ENCODE results near the gene NBAS.
"Not testable (repeated sequence)": the region's sequence is repeated elsewhere in the genome, so short reads cannot be mapped to it uniquely, and the experiment has no call there.

The NBAS gene

GRCh38 chr2:15355386-15355785, 205.7 kb downstream of the NBAS start:
- DNase-seq = no peak

GRCh38 chr2:15354596-15355366, 206.4 kb downstream of the NBAS start:
- no peak for DNase-seq

DNA sequence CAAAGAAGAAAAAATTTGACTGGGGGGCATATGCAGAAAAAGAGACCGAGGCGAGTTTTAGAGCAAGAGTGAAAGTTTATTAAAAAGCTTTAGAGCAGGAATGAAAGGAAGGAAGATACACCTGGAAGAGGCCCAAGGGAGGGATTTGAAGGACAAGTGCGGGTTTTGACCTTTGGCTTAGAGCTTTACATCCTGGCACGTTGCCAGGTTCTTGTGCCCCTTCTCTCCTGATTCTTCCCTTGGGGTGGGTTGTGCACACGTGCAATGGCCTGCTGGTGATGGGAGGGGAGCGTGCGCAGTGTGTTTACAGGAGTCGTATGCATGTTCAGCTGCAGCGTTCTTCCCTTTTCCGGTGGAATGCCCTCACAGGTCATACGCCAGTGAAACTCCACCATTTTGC, 208.8 kb downstream of the NBAS start:
- no peak for DNase-seq

- no peak for DNase-seq
Measured at GRCh38 chr2:15348636-15349035, 212.5 kb downstream of the NBAS start.

DNA sequence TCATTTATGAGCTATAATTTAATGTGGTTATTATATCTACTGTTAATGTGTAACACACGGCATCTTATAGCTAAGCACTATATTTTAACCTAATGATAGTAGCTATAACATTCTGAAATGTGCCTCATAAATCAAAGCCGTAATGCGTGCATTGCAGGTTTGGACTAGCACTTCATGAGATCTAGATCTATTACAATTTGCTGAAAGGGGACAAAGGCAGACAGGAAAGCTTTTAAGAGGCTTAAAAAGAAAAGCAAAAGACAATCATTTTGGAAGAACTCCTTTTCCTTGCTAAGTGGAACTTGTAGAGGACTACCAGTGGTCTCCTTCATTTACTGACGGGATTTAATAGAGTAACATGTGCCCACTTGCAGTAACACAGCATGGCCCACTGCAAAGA, 213.1 kb downstream of the NBAS start:
- DNase-seq = no peak

DNA sequence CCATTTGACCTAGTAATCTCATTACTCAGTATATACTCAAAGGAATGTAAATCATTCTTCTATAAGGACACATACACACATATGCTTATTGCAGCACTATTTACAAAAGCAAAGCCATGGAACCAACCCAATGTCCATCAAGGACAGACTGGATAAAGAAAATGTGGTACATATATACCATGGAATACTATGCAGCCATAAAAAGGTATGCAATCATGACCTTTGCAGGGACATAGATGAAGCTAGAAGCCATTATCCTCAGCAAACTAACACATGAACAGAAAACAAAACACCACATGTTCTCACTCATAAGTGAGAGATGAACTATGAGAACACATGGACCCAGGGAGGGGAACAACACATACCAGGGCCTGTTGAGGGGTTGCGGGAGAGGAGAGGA, 214.5 kb downstream of the NBAS start:
- DNase-seq = no peak

DNA sequence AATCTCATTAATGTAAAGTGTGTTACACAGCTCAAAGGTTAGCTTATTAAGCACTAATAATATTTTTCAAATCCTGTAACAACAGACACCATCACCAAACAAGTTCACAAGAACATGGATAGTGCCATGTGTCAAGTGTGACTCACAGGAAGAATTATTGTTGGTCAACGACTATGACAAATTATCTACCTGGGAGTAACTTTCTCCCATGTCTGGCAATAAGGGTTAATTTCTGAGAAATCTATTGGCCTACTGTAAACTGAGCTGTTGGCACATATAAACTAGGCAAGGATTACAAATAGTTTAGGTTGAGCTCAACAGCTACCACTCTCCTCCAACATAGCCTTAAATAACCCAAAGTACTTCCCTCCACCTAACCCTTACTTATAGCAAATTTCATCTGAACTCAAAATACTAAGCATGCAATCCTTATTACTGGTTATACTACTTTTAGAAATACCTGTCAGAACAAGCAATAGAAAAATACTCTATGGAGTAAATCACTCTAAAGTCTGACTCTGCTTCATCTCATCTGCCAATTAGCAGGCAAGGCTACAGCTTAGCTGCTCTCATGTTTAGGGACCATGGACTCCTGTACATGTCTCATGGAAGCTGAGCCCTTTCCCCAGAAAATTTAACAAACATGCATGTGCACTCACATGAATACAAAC, 223.0 kb downstream of the NBAS start:
- DNase-seq = no peak

DNA sequence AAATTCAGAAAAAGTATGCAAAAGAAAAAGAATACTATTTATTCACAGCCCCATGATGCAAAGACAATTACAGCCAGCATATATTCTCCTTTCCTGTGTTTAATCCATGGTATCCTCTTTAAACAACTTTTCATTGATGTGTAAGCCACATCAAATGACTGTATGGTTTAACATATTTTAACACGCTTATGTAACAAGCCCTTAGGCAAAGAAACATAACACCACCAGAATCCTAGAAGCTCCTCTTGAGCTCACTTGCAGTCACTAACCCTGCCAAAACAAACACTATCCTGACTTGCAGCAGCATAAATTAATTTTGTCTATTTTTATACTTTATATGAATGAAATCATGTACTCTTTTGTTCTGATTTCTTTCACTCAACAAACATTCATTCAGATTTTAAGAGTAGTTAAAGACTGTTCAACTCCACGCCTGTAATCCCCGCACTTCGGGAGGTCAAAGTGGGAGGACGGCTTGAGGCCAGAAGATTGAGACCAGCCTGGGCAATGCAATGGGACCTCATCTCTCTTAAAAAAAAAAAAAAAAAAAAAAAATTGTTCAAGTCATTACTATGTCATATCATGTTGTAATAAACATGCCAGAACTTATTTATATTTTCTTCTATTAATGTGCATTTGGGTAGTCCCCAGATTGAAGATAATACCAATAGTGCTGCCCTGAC, 226.3 kb downstream of the NBAS start:
- DNase-seq = peak; percentile 28

DNA sequence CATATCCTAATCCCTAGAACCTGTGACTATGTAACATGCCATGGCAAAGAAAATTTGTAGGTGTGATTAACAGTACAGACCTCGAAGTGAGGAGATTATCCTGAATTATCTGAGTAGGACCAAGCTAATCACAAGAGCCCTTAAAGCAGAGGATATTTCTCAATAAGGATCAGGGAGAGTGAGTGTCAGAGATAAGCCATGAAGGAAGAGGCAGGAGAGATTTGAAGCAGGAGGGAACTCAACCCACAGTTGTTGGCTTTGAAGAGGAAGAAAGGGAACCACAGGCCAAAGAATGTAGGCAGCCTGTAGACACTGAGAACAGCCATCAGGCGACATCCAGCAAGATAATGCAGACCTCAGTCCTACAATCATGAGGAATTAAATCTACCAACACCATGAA, 229.3 kb downstream of the NBAS start:
- no peak for DNase-seq

GRCh38 chr2:15325296-15325695, 235.8 kb downstream of the NBAS start:
- no peak for DNase-seq

GRCh38 chr2:15323227-15323626, 237.9 kb downstream of the NBAS start:
- no peak for DNase-seq

DNA sequence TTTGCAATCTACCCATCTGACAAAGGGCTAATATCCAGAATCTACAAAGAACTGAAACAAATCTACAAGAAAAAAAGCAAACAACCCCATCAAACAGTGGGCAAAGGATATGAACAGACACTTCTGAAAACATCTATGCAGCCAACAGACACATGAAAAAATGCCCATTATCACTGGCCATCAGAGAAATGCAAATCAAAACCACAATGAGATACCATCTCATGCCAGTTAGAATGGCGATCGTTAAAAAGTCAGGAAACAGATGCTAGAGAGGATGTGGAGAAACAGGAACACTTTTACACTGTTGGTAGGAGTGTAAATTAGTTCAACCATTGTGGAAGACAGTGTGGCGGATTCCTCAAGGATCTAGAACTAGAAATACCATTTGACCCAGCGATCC, 239.7 kb downstream of the NBAS start:
- not testable (repeated sequence) for DNase-seq

DNA sequence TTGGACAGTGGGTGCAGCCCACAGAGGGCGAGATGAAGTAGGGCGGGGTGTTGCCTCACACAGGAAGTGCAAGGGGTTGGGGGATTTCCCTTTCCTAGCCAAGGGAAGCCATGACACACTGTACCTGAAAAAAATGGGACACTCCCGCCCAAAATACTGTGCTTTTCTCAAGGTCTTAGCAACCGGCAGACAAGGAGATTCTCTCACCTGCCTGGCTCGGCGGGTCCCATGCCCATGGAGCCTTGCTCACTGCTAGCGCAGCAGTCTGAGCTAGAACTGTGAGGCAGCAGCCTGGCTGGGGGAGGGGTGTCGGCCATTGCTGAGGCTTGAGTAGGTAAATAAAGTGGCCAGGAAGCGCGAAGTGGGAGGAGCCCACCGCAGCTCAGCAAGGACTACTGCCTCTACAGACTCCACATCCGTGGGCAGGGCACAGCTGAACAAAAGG, 244.7 kb downstream of the NBAS start:
- no peak for DNase-seq

DNA sequence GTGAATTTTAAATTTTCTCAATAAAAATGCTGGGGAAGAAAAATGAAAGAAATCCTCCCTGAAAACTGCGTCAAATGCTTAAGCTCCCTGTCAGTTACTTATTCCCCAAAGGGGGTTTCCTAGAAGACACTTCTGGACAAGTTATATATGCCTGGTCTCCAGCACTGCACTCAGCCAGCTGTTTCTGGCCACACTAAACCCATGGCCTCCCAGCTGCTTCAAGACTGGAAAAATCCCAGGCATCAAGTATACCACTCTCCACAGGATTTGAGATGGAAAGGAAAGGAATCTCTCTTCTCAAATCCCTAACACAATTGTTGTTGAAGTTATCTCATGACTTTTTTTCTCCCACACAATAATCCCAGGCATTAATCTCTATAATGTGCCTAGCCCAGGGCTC, 245.7 kb downstream of the NBAS start:
- no peak for DNase-seq

DNA sequence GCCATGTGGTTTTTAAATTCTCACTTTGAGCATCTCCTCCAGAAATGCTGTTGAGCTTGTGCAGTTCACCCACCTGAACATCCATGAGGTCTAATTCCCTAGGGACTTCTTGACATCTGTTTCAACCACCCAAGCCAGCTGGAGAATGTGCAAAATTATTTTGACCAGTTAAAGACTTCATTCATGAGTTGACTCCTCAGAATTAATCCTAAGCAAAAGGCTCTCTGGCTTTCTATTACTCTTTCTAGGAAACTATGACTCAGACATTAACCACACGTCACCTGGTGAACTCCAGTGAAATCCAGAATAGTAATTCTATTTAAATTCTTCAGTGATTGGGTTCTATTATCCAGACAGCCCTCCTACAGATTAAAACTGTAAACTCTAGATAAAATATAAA, 247.5 kb downstream of the NBAS start:
- peak; percentile 3 for DNase-seq

DNA sequence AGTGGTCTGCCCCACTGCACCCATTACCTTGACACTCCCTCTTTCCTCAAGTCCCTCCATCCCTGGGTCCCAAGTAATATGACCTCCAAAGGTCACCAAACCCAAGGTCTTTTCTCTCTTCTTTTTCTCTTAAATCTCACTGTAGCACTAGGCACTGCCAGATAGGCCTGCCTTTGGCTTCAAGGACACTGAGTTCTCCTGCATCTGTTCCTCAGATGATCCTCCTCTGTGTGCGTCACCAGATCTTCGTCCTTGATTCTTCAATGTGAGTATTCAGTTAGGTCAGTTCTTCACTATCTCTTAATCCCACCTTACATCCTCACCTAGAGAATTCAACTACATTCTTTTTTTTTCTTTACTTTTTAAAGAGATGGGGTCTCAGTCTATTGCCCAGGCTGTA, 249.2 kb downstream of the NBAS start:
- DNase-seq = no peak

GRCh38 chr2:15311201-15311907, 249.8 kb downstream of the NBAS start:
- DNase-seq = no peak

GRCh38 chr2:15307526-15307925, 253.6 kb downstream of the NBAS start:
- DNase-seq = no peak

DNA sequence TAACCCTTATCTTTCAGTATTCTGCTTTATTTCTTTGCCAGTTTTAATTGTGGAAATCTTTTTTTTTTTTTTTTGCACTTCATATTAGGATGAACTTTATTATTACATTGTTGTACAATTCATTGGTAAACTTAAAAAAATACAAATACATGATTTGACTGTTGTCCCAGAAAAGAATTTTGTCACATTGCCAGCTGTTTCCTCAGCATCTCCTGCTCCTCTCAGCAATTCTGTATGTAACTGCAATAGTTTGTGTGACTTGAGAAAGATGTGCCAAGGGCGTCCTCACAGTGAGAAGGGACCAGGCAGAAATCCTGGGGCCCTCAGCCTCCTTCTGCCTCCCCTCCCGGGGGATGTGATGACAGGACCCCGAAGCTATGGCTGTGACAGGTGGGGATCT, 254.4 kb downstream of the NBAS start:
- DNase-seq = no peak

- no peak for DNase-seq
Measured at GRCh38 chr2:15303874-15304273, 257.3 kb downstream of the NBAS start.

DNA sequence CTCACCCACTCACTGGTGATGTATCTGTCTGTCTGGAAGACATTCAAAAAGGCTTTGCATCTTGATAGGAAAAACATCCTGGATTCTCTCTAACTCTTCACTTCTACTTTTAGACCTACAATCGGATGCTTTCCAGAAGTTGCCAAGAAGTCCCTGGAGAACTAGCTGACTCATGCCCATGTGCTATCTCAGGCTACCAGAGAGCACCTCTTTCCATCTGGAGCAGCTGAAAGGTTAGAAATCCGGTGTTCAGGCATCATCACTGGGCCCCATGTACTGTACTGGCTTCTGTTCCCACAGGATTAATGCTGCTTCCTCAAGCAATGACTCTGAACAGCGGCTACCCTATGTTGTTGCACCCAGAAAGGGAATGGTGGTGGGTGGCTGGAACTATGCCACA, 259.0 kb downstream of the NBAS start:
- no peak for DNase-seq

DNA sequence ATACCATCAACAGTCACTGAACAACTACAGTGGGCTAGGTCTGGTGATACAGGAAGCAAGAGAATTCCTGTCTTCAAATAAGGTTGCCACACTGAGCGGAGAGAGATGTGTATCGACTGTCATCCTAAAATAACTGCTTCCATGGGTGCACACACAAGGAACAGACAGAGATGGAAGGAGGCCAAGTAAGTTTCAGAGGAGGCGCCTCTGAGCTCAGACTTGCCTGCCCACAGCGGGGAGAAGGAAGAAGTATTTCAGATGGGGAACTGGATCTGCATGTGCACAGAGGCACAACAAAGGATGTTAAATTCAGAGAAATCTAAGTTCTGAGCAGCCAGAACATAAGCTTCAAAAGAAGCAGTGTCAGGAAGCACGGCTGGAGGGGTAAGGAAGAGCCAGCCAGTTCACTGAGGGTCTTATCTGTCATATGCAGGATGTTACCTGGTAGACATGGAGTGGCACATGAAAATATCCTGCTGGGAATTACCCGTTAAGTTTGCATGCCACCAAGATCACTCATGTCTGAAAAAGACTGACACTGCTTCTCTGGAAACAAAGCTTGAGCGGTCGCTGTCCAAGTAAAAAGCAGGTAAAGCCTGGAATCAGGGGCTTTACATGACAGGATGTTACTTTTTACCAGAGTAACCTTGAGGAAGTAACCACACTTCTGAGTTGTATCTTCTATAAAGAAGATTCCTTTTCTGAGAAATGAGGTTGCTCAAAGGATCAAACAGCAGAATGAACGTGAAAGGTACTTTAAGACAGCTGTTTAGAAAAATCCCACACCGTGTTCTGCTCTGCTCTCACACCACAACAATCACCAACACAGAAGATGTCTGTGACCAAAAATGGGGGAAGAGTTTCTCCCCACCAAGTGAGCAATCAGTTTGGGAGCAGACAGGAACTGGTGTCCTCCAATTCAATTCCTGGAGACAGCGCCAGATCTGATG, 260.2 kb downstream of the NBAS start:
- DNase-seq = no peak

All from DMS 273 treated with DMSO at 0.1 percent for 48 hours (cell line).